NCI-H345 treated with DMSO at 0.1 percent for 48 hours (cell line): ENCODE measurements around the gene TNRC6A.
"Not testable (repeated sequence)": the region's sequence is repeated elsewhere in the genome, so short reads cannot be mapped to it uniquely, and the experiment has no call there.

Experiments used
- DNase-seq: peaks from one replicate; lab custom pipeline; 2025; ENCODE audit not compliant: unreplicated experiment; lab: John Stamatoyannopoulos, UW

Gene TNRC6A

GRCh38 chr16:24729243-24729950 lies at the start of gene TNRC6A:
Gene TNRC6A, plus strand, starts transcription at chr16:24729651. Its CDS starts 191 bp downstream, at chr16:24729842.
- DNase-seq: peak; percentile 71

- DNase-seq: no peak
Observed at GRCh38 chr16:24681793-24682192, 47.7 kb upstream of the TNRC6A start.

GRCh38 chr16:24683250-24683649 lies 46.2 kb upstream of the TNRC6A start:
- no peak for DNase-seq

- DNase-seq: no peak
Observed at GRCh38 chr16:24683847-24684493, 45.5 kb upstream of the TNRC6A start.

GRCh38 chr16:24685539-24686432 lies 43.7 kb upstream of the TNRC6A start:
- no peak for DNase-seq

- DNase-seq: no peak
Observed at GRCh38 chr16:24686678-24687077, 42.8 kb upstream of the TNRC6A start.

GRCh38 chr16:24688359-24688758 lies 41.1 kb upstream of the TNRC6A start:
- DNase-seq: no peak

GRCh38 chr16:24689128-24689527 lies 40.3 kb upstream of the TNRC6A start:
- DNase-seq: no peak

- DNase-seq: no peak
Observed at GRCh38 chr16:24692854-24693253, 36.6 kb upstream of the TNRC6A start.

GRCh38 chr16:24694931-24695330 lies 34.5 kb upstream of the TNRC6A start:
- no peak for DNase-seq

- no peak for DNase-seq
Observed at GRCh38 chr16:24696699-24697098, 32.8 kb upstream of the TNRC6A start.

- DNase-seq: no peak
Observed at GRCh38 chr16:24698308-24698707, 31.1 kb upstream of the TNRC6A start.

- no peak for DNase-seq
Observed at GRCh38 chr16:24699151-24699723, 30.2 kb upstream of the TNRC6A start.

GRCh38 chr16:24700549-24701392 lies 28.7 kb upstream of the TNRC6A start:
- DNase-seq: no peak

GRCh38 chr16:24701521-24701951 lies 27.9 kb upstream of the TNRC6A start:
- no peak for DNase-seq

- not testable (repeated sequence) for DNase-seq
Observed at GRCh38 chr16:24707760-24708159, 21.7 kb upstream of the TNRC6A start.

- DNase-seq: no peak
Observed at GRCh38 chr16:24713379-24713778, 16.1 kb upstream of the TNRC6A start.

- DNase-seq: no peak
Observed at GRCh38 chr16:24717411-24717810, 12.0 kb upstream of the TNRC6A start.

- DNase-seq: no peak
Observed at GRCh38 chr16:24718967-24719521, 10.4 kb upstream of the TNRC6A start.

- no peak for DNase-seq
Observed at GRCh38 chr16:24721830-24722238, 7.6 kb upstream of the TNRC6A start.
